Effector memory CD4-positive, alpha-beta T cell (primary cell): ENCODE data around the gene HIGD2A.

ENCODE experiments used
- DNase-seq, 3 donors: peaks; one replicate each; pipeline ENCODE4 v3.0.0-alpha.2; 2020
- H3K27ac ChIP-seq: 2 replicates; pipeline ENCODE4 v1.7.0; 2013; ENCODE audit warnings: mild to moderate bottlenecking, low read length, moderate library complexity; ENCODE audit not compliant: insufficient read depth, poor library complexity, severe bottlenecking
- H3K27me3 ChIP-seq: replicated peaks from 2 replicates; pipeline ENCODE4 v1.7.0; 2013; ENCODE audit warnings: mild to moderate bottlenecking, low read length; ENCODE audit not compliant: insufficient read depth, control insufficient read depth, poor library complexity, severe bottlenecking
- H3K36me3 ChIP-seq: 2 replicates; pipeline ENCODE4 v1.7.0; 2013; ENCODE audit warnings: mild to moderate bottlenecking, low read length, moderate library complexity; ENCODE audit not compliant: control insufficient read depth, insufficient read depth
- H3K4me1 ChIP-seq: 2 replicates; pipeline ENCODE4 v1.7.0; 2013; ENCODE audit warnings: low read length, mild to moderate bottlenecking; ENCODE audit not compliant: control insufficient read depth, insufficient read depth, poor library complexity, severe bottlenecking
- H3K4me3 ChIP-seq: 2 replicates; pipeline ENCODE4 v1.7.0; 2013; ENCODE audit warnings: low read length, low read depth, mild to moderate bottlenecking; ENCODE audit not compliant: insufficient read depth, poor library complexity, severe bottlenecking
- H3K9me3 ChIP-seq: 2 replicates; pipeline ENCODE4 v1.7.0; 2013; ENCODE audit warnings: mild to moderate bottlenecking, low read length, moderate library complexity; ENCODE audit not compliant: control insufficient read depth

Gene HIGD2A

GRCh38 chr5:176369934-176370711 lies 18.4 kb upstream of the HIGD2A start:
- Histone ChIP-seq H3K9me3 (no peaks in the 10 kb centered on the region), H3K4me3 (no peak overlapping the region), H3K27ac (no peak overlapping the region), H3K4me1 (peaks cover 6% of the 10 kb centered on the region), H3K27me3 (no peaks in the 10 kb centered on the region), H3K36me3 (peaks cover 4% of the 10 kb centered on the region)
- DNase-seq = no peak

GRCh38 chr5:176371621-176372539 lies 16.7 kb upstream of the HIGD2A start:
- Histone ChIP-seq H3K27me3 (no peaks in the 10 kb centered on the region), H3K36me3 (peaks cover 4% of the 10 kb centered on the region), H3K4me1 (no peaks in the 10 kb centered on the region), H3K27ac (no peak overlapping the region), H3K9me3 (no peaks in the 10 kb centered on the region), H3K4me3 (no peak overlapping the region)
- no peak for DNase-seq

GRCh38 chr5:176373100-176373818 lies 15.3 kb upstream of the HIGD2A start:
- no peaks in the 10 kb centered on the region for H3K4me1 ChIP-seq
- peaks cover 4% of the 10 kb centered on the region for H3K36me3 ChIP-seq
- no peak overlapping the region for H3K4me3 ChIP-seq
- no peak overlapping the region for H3K27ac ChIP-seq
- DNase-seq = no peak
- no peaks in the 10 kb centered on the region for H3K9me3 ChIP-seq
- no peaks in the 10 kb centered on the region for H3K27me3 ChIP-seq

- no peaks in the 10 kb centered on the region for H3K27me3 ChIP-seq
- no peaks in the 10 kb centered on the region for H3K9me3 ChIP-seq
- H3K4me1 ChIP-seq = no peaks in the 10 kb centered on the region
- no peak overlapping the region for H3K27ac ChIP-seq
- DNase-seq = no peak
- peaks cover 34% of the 10 kb centered on the region for H3K36me3 ChIP-seq
- H3K4me3 ChIP-seq = no peak overlapping the region
Observed at GRCh38 chr5:176379881-176380280, 8.7 kb upstream of the HIGD2A start.

GRCh38 chr5:176381423-176381822 lies 7.1 kb upstream of the HIGD2A start:
- Histone ChIP-seq H3K4me3 (no peak overlapping the region), H3K36me3 (peaks cover 48% of the 10 kb centered on the region), H3K27ac (no peak overlapping the region), H3K9me3 (no peaks in the 10 kb centered on the region), H3K27me3 (no peaks in the 10 kb centered on the region), H3K4me1 (no peaks in the 10 kb centered on the region)
- DNase-seq = no peak

- no peak overlapping the region for H3K4me3 ChIP-seq
- peaks cover 51% of the 10 kb centered on the region for H3K36me3 ChIP-seq
- H3K27ac ChIP-seq = no peak overlapping the region
- no peaks in the 10 kb centered on the region for H3K9me3 ChIP-seq
- no peaks in the 10 kb centered on the region for H3K4me1 ChIP-seq
- no peaks in the 10 kb centered on the region for H3K27me3 ChIP-seq
- DNase-seq = no peak
Observed at GRCh38 chr5:176381979-176382378, 6.6 kb upstream of the HIGD2A start.

- H3K4me1 ChIP-seq = peaks cover 3% of the 10 kb centered on the region
- H3K27me3 ChIP-seq = no peaks in the 10 kb centered on the region
- H3K36me3 ChIP-seq = peaks cover 51% of the 10 kb centered on the region
- H3K9me3 ChIP-seq = no peaks in the 10 kb centered on the region
- no peak overlapping the region for H3K4me3 ChIP-seq
- DNase-seq = no peak
- H3K27ac ChIP-seq = no peak overlapping the region
Observed at GRCh38 chr5:176382721-176383120, 5.8 kb upstream of the HIGD2A start.

GRCh38 chr5:176383248-176383905 lies 5.2 kb upstream of the HIGD2A start:
- Histone ChIP-seq H3K9me3 (no peaks in the 10 kb centered on the region), H3K36me3 (peaks cover 51% of the 10 kb centered on the region), H3K4me1 (peaks cover 7% of the 10 kb centered on the region), H3K27me3 (no peaks in the 10 kb centered on the region), H3K4me3 (no peak overlapping the region), H3K27ac (no peak overlapping the region)
- no peak for DNase-seq

- H3K4me1 ChIP-seq = peaks cover 7% of the 10 kb centered on the region
Observed at GRCh38 chr5:176383961-176384360, 4.6 kb upstream of the HIGD2A start.

More at GRCh38 chr5:176383961-176384360, 4.6 kb upstream of the HIGD2A start:
- H3K4me3 ChIP-seq = no peak overlapping the region
- no peak overlapping the region for H3K27ac ChIP-seq
- H3K27me3 ChIP-seq = no peaks in the 10 kb centered on the region
- peaks cover 51% of the 10 kb centered on the region for H3K36me3 ChIP-seq
- DNase-seq = no peak
- H3K9me3 ChIP-seq = no peaks in the 10 kb centered on the region
